Inferior parietal cortex (tissue), 1 donor: Measurements from ENCODE around the gene SLC25A17.
"Not testable (repeated sequence)": the region's sequence is repeated elsewhere in the genome, so short reads cannot be mapped to it uniquely, and the experiment has no call there.

Experiments
- DNase-seq: peaks from one replicate; pipeline ENCODE4 v3.0.0-alpha.2; 2016; ENCODE audit errors: extremely low spot score

The SLC25A17 gene, protein sequence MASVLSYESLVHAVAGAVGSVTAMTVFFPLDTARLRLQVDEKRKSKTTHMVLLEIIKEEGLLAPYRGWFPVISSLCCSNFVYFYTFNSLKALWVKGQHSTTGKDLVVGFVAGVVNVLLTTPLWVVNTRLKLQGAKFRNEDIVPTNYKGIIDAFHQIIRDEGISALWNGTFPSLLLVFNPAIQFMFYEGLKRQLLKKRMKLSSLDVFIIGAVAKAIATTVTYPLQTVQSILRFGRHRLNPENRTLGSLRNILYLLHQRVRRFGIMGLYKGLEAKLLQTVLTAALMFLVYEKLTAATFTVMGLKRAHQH

GRCh38 chr22:40818747-40819598 is at the start of gene SLC25A17:
Gene SLC25A17, minus strand, starts transcription at chr22:40819346. Its CDS starts 98 bp downstream, at chr22:40819248.
- peak; percentile 87 for DNase-seq

- DNase-seq, result not testable (repeated sequence)
Observed at GRCh38 chr22:40868379-40868778, 49.2 kb upstream of the SLC25A17 start.

DNA sequence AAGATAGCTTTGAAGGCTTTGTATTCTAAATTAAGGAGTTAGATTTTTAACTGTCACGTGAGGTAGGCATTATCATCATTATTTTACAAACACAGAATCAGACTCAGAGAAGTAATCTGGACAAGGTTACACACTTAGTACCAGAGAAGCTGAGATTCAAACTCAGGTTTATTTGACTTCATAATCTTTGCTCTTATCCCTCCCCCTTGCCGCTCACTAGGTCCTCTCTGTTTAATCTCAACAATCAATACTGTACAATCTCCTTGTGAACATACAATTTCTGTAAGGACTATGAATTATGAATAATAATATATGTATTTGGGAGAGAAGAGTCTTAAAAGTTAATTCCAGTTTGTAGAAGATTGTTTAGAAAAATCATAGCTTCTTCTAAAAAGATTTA is 48.0 kb upstream of the SLC25A17 start:
- DNase-seq, result no peak

DNA sequence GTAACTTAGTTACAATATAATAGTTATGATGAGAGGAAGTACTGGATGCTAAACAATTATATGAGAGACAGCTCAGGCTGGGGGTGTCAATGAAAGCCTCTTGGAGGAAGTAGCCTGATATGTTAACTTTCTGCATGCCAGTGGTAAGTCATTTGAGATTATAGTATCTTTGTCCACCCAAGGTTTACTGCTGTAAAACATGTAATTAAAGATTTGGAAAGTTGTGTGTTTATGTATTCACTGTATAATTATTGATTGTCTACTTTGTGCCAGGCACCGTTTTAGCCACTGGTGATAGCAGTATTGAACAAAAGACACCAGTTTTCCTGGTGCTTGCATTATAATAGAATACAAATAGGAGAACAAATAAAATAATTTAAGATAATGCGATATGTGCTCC is 43.4 kb upstream of the SLC25A17 start:
- DNase-seq, result no peak

- no peak for DNase-seq
Observed at GRCh38 chr22:40862013-40862412, 42.9 kb upstream of the SLC25A17 start, which contains the start of gene DNAJB7. Gene DNAJB7, minus strand, starts transcription at chr22:40862113. Its CDS starts 119 bp downstream, at chr22:40861994.

GRCh38 chr22:40857309-40857855 is 38.2 kb upstream of the SLC25A17 start:
- DNase-seq, result peak; percentile 34

- peak; percentile 96 for DNase-seq
Observed at GRCh38 chr22:40856513-40857308, 37.6 kb upstream of the SLC25A17 start, which contains the start of the genes ST13 and XPNPEP3. Gene ST13, minus strand, starts transcription at chr22:40856639. Its CDS starts 99 bp downstream, at chr22:40856540. Gene XPNPEP3, plus strand, starts transcription at chr22:40857148. Its CDS starts 34 bp downstream, at chr22:40857182.

GRCh38 chr22:40855979-40856512 is 36.9 kb upstream of the SLC25A17 start:
- peak; percentile 28 for DNase-seq

DNA sequence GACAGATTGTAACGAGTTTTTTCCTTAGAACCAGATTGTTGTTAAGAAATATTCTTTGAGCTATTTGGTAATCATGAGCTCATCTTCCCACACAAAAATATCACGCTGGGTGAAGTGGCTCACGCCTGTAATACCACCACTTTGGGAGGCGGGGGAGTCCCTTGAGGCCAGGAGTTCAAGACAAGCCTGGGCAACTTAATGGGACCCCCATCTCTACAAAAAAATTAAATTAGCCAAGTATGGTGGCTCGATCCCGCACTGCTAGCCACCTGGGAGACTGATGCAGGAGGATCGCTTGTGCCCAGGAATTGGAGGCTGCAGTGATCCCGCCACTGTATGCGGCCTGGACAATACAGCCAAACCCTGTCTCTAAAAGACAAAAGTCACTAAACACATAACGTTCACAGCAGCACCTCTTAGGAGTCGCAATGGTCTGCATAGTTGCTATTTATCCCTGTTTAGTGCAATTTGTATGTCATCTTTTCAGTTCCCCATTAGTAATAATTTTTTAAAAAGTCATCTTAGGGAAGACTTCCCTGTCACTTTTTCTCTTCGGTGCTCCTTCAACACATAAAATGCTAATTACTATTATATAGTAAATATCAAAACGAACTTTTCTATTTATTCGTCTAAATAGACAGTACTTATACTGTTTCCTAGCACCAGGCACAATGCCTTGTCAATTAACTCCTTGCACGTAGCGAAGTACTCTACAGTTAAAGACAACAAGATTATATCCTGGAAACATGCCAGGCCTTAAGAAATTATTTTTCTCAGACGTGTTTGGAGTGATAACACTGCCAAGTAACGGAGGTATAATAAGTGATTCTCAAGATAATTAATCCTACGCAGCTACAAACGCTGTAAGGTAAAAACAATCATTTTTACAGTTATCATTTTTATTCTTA is 36.2 kb upstream of the SLC25A17 start:
- DNase-seq, result peak; percentile 41

- no peak for DNase-seq
Observed at GRCh38 chr22:40853961-40854360, 34.8 kb upstream of the SLC25A17 start.

DNA sequence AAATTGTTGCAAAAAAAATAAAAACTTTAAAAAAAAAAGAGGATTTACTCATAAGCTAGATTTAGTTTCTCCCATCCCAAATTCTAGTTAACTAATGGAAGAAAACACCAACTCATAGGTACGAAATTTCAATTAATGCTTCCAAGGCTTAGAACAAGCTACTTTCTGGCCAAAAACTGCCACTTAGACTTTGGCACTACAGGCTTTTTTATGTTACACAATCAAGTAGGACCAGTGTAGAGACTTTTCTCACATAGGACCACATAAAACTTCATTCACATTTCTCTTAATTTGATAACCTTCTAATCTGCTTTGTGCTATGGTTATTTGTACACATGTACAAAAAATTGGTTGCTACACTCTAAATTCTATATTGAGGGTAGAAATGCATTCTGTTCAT is 34.2 kb upstream of the SLC25A17 start:
- no peak for DNase-seq

DNA sequence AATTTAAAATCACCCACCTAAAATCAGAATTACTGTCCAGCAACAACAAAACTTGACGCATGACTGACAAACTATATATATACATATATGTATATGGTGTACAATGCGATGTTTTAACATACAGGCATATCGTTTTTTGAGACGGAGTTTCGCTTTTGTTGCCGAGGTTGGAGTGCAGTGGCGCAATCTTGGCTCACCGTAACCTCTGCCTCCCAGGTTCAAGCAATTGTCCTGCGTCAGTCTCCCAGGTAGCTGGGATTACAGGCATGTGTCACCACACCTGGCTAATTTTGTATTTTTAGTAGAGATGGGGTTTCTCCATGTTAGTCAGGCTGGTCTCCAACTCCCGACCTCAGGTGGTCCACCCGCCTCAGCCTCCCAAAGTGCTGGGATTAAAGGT is 26.7 kb upstream of the SLC25A17 start:
- not testable (repeated sequence) for DNase-seq

GRCh38 chr22:40844951-40845350 is 25.8 kb upstream of the SLC25A17 start:
- no peak for DNase-seq

- no peak for DNase-seq
Observed at GRCh38 chr22:40838486-40838885, 19.3 kb upstream of the SLC25A17 start.

- DNase-seq, result no peak
Observed at GRCh38 chr22:40834619-40835018, 15.5 kb upstream of the SLC25A17 start.

- no peak for DNase-seq
Observed at GRCh38 chr22:40829131-40829530, 10.0 kb upstream of the SLC25A17 start.

DNA sequence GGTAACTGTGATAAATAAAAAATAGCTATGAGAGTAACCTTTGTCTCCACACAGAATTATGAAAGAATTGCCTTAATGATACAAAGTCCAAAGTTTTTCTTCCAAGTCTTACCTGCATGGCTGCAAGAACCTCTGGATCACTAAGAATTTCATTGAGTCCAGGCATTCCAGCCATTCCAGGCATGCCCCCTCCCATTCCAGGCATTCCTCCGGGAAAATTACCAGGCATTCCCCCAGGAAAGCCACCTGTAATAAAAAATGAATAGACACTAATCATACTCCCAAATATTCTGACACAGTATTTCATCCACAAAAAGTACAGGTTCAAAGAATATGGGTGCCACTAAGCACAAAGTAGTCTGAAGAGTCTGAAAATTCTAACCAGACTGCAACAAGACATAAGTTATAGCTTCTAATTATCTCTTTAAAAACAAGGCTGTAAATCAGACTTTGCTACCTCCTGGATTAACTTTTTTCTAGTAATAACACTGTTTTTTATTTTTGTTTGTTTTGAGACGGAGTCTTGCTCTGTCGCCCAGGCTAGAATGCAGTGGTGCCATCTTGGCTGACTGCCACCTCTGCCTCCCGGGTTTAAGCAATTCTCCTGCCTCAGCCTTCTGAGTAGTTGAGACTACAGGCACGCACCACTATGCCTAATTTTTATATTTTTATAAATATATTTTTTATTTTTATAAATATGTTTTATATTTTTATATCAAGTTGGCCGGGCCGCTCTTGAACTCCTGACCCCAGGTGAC is 8.0 kb upstream of the SLC25A17 start:
- no peak for DNase-seq

DNA sequence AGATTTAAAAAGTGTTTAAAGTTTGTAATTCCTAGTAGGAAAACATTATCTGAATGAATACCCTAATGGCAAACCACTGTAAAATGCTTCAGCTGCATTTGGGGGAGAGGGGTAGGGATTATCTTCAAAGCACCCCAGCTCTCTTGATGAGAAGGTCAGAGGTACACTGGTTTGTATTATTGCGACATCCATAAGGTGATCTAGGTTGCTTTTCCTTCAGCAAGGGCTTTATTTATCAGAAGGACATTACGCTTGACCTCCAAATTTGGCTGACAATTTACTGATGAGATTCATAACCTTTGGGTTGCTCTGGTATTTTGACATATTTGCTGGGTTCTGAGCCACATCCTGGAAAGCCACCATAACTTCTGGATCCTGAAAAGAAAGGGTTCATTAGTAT is 7.1 kb upstream of the SLC25A17 start:
- not testable (repeated sequence) for DNase-seq

GRCh38 chr22:40823426-40823825 is 4.3 kb upstream of the SLC25A17 start:
- DNase-seq, result no peak
